OCI-LY7 (cell line): ENCODE measurements around the gene RTN4. TPM values are rescaled to one million over a fixed set of nuclear protein-coding genes. Genes with fewer than 3 reads are reported as not detected.

Experiments used
- BruUV-seq: library from RNA; stranded (reverse); fragments of 400-500 nt; replicated peaks from 2 replicates; lab custom pipeline; 2021; lab: Mats Ljungman, UMichigan
- CTCF ChIA-PET: fragments of 300-600 bp; sonication (Branson Sonifier 250); formaldehyde crosslinking; loops from one replicate; lab custom pipeline; 2022; ENCODE audit warnings: antibody characterized with exemption; ENCODE audit not compliant: unreplicated experiment; lab: Charles Lee
- POLR2A ChIA-PET: fragments of 300-600 bp; sonication (Branson Sonifier 250); formaldehyde crosslinking; loops from one replicate; lab custom pipeline; 2022; ENCODE audit warnings: antibody characterized with exemption; lab: Charles Lee
- DNase-seq: peaks from one replicate; pipeline ENCODE4 v3.0.0-alpha.2; 2015; ENCODE audit warnings: low spot score
- H2AFZ ChIP-seq: fragments of 200-600 bp; sonication (generic), shearing (Covaris generic); 2 replicates; pipeline ENCODE4 v1.6.1; 2014; ENCODE audit warnings: mild to moderate bottlenecking, antibody characterized with exemption, low read length, moderate library complexity
- H3K27ac ChIP-seq: fragments of 200-600 bp; sonication (generic); 2 replicates; pipeline ENCODE4 v1.5.1; 2014; ENCODE audit warnings: mixed run types, low read depth, mild to moderate bottlenecking, moderate library complexity, low read length, inconsistent platforms; ENCODE audit not compliant: poor library complexity, severe bottlenecking
- H3K36me3 ChIP-seq: fragments of 200-600 bp; sonication (generic); 2 replicates; pipeline ENCODE4 v1.6.1; 2014; ENCODE audit warnings: mild to moderate bottlenecking, antibody characterized with exemption, low read length, moderate library complexity, mixed read lengths; ENCODE audit not compliant: insufficient read depth
- H3K4me1 ChIP-seq: fragments of 200-600 bp; sonication (generic); 2 replicates; pipeline ENCODE4 v1.5.1; 2014; ENCODE audit warnings: mild to moderate bottlenecking, low read length; ENCODE audit not compliant: insufficient read depth, poor library complexity, severe bottlenecking
- H3K4me2 ChIP-seq: fragments of 200-600 bp; sonication (generic); 2 replicates; pipeline ENCODE4 v1.6.1; 2014; ENCODE audit warnings: mild to moderate bottlenecking, low read length
- H3K4me3 ChIP-seq: fragments of 200-600 bp; sonication (generic); 2 replicates; pipeline ENCODE4 v1.5.1; 2014; ENCODE audit warnings: mild to moderate bottlenecking, low read depth, low read length; ENCODE audit not compliant: poor library complexity, severe bottlenecking
- H3K79me2 ChIP-seq: fragments of 200-600 bp; sonication (generic); 2 replicates; pipeline ENCODE4 v1.6.1; 2016; ENCODE audit warnings: low read depth, mild to moderate bottlenecking, low read length, moderate library complexity, mixed read lengths; ENCODE audit not compliant: insufficient read depth
- H3K9me2 ChIP-seq: fragments of 200-600 bp; sonication (generic); 2 replicates; pipeline ENCODE4 v1.6.1; 2016; ENCODE audit warnings: mild to moderate bottlenecking, low read length, mixed read lengths; ENCODE audit not compliant: insufficient read depth
- H3K9me3 ChIP-seq: fragments of 200-600 bp; sonication (generic); 2 replicates; pipeline ENCODE4 v1.6.1; 2014; ENCODE audit warnings: mild to moderate bottlenecking, mixed run types, low read length, mixed read lengths
- H4K20me1 ChIP-seq: fragments of 200-600 bp; sonication (generic); 2 replicates; pipeline ENCODE4 v1.6.1; 2014; ENCODE audit warnings: mild to moderate bottlenecking, antibody characterized with exemption, low read length, moderate library complexity, mixed read lengths; ENCODE audit not compliant: insufficient read depth
- CTCF ChIP-seq: fragments of 200-600 bp; sonication (generic); conservative IDR thresholded peaks from 2 replicates; pipeline ENCODE4 v1.5.1; 2014; ENCODE audit warnings: mild to moderate bottlenecking, antibody characterized with exemption, low read length, moderate library complexity, mixed read lengths
- EZH2phosphoT487 ChIP-seq: fragments of 200-600 bp; sonication (generic); IDR thresholded peaks from 2 replicates; pipeline ENCODE4 v1.6.1; 2018; ENCODE audit warnings: low read depth, borderline replicate concordance, mild to moderate bottlenecking, mixed run types, antibody characterized with exemption, low read length, moderate library complexity, mixed read lengths
- intact Hi-C: fragments of 100-400 bp; cut with micrococcal nuclease; formaldehyde crosslinking; loops from one replicate; pipeline ENCODE4 v1.10.0; 2022; ENCODE audit not compliant: unreplicated experiment
- total RNA-seq, 2 experiments: library from RNA; depleted of rRNA in 1 of 2; stranded (reverse); fragments of >200 nt in 1 of 2; shearing (Covaris generic) in 1 of 2; gene quantifications; 2 replicates each; pipeline ENCODE4 v1.2.3, GENCODE V29; 2014 to 2022

Gene RTN4
- total RNA-seq, 2 experiments from 2014 or later: 36.5 to 75.2 TPM

- Histone ChIP-seq H3K79me2 (peaks cover 71% of the 10 kb centered on the region), H3K9me2 (no peaks in the 10 kb centered on the region), H4K20me1 (peaks cover 18% of the 10 kb centered on the region; the same call in 1 of the 2 replicates), H3K9me3 (no peaks in the 10 kb centered on the region), H3K4me3 (no peak overlapping the region), H3K27ac (no peak overlapping the region), H3K4me2 (no peak overlapping the region), H3K36me3 (no peaks in the 10 kb centered on the region), H3K4me1 (peaks cover 20% of the 10 kb centered on the region), H2AFZ (no peak overlapping the region)
- no TSS peak for BruUV-seq
- no peak for DNase-seq
- intact Hi-C loops: no loop called here
- ChIA-PET POLR2A (interaction anchor here (0.8 to 1.5 kb wide), 6 partner anchors 12 to 109 kb away, joined by 3 to 5 read pairs (median 4); partner anchors contain the start of gene RTN4), CTCF (no interaction called here)
- no peak for TF ChIP-seq EZH2phosphoT487
- no peak for TF ChIP-seq CTCF
Observed at GRCh38 chr2:55006306-55006705, 43.9 kb downstream of the RTN4 start.

DNA sequence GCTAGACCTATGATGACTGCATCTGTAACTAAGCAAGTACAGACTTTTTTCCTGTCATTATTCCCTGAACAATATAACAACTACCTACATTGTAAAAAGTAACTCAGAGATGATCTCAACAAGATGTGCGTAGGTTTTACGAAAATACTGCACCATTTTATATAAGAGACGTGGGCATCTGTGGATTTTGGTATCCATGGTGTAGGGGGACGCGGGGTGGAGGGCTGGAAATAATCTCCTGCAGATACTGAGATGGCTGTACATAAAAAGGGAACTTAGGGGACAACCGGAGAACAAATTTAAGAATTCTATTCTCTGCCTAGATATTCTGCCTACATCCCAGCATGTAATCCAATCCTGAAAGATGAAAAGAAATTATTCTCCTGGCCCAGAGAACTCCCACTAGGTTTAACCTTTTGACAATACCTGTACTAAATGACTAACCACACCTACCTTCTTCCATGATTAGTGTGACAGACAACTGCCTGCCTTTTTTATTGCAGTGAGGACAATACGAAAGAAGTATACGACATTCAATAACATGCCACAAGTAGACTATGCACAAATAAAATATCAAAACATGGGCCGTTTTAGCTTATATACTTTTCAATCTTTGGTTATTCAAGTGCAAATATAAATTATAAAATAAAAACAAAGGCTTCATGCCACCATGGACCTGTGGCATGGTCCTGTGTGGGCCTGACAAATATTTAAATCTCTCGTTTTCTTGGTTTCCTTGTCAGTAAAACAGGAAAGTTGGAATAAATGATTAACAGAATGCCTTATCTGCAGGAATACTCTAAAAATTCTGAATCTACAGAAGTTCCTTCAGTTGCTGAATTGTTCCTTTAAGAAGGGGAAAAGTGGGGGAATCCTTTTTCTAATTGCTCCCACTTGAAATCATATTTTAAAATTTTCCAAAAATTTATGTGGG is 46.3 kb downstream of the RTN4 start:
- peaks cover 10% of the 10 kb centered on the region; the same call in 1 of the 2 replicates for H4K20me1 ChIP-seq
- H3K4me2 ChIP-seq: no peak overlapping the region
- H3K4me3 ChIP-seq: no peak overlapping the region
- H3K79me2 ChIP-seq: peaks cover 67% of the 10 kb centered on the region
- intact Hi-C loops: no loop called here
- no peak for DNase-seq
- H3K9me3 ChIP-seq: no peaks in the 10 kb centered on the region
- H2AFZ ChIP-seq: no peak overlapping the region
- H3K9me2 ChIP-seq: no peaks in the 10 kb centered on the region
- H3K36me3 ChIP-seq: no peaks in the 10 kb centered on the region
- no TSS peak for BruUV-seq
- H3K4me1 ChIP-seq: peaks cover 5% of the 10 kb centered on the region
- no peak for TF ChIP-seq EZH2phosphoT487
- TF ChIP-seq CTCF: no peak
- CTCF ChIA-PET: no interaction called here
- no peak overlapping the region for H3K27ac ChIP-seq
- POLR2A ChIA-PET: interaction anchor here (1.2 to 1.8 kb wide), 2 partner anchors 44 to 173 kb away, joined by 4 read pairs; no protein-coding TSS in a partner anchor
